ENCODE data around the gene DBF4B.
"Not testable (repeated sequence)": the region's sequence is repeated elsewhere in the genome, so short reads cannot be mapped to it uniquely, and the experiment has no call there.

DBF4B gene

DNA sequence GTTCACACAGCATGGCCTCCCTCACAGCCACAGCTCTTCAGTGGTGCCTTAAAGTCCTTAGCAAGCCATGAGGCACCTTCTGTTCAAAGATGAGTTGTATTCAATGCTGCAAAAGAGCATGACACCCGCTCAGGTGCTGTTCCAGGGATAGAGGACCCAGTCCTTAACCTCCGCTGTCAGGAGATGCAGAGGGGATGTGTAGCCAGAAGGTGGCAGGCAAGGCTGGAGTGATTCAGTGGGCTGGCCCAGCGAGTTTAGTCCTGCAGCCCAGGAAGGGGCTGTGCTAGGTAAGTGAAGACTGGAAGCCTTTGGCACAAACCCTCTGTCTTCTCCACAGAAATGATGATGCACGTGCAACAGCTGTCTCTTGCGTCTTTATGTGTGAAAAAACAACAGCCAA is 25.3 kb downstream of the DBF4B start:
- no peak for DNase-seq

DNA sequence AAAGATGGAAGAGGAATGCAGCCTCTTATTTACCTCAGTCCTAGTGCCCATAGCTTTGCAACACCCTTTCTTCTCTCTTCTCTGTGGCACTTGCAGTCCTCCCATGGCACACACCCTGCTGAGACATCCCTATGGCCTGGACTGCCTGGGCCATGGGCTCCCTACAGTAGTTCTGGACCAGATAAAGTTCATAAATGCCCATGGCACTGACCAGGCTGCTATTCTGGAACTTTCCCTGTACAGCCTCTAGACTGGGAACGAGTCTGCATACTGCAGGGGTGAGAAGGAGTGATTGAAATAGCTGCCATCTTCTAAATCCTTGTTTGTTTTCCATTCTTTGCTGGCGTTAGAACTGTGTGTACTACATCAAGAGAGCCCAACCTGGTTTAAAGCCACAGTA is 25.8 kb downstream of the DBF4B start:
- no peak for DNase-seq

DNA sequence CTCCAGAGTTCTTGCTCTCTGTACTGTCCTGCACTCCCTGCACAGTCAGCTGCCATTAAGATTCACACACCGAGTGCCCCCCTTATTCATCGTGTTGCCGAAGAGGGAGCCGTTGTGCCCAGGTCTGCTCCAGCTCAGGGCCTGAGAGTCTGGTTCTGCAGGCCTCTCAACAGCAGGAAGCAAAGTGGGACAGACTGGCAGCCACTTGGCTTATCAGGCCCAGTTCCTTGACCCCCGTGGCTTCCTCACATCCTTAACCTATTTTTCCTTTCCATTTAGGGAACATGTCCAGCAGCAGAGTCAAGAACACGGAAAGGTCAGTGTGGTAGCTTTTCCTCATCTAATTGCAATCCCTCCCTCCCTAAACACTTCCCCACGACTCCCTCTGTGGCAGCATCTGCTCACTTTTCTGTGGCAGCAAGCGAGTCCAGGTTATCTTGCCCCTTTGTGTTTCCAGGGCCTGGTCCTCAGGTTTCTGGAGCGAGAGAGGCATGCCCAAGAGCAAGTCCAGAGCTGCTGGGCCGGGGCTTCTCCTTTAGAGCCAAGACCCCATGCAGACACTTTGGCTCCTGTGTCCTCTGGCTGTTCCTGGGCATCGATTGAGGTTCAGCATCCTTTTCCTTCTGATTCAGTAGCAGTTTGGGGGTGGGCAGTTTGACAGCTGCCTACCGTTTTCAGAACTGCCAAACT is 28.2 kb downstream of the DBF4B start:
- DNase-seq: no peak

DNA sequence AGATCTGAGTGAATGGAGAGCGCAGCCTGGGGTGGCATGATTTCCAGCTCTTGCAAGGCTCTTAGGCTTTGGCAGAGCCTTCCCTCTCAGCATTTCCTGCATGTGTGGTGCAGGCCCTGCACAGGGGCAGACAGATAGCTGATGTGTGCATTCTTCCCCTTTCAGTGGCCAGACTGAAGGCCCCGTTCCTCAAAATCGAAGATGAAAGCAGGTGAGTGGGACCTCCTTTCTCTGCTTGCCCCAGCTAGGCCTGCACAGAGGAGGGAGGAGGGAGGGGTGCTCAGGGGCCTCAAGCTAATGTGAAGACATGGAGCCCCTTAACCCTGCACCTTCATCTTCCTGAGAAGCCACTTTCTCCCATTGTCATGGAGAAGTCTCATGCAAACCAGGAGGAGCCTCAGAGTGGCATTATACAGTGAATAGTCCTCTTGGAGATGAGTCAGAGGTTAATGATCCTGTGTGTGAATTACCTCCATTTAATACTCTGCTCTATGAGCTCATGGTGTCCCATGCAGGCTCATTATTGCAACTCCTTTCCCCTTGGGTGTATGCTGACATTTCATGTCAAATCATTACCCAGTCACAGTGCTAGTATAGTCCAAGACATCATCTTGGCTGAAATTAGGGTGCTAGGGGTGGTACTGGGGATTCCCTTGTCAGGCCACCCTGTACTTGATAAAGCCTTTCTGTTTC is 29.9 kb downstream of the DBF4B start:
- DNase-seq: no peak

DNA sequence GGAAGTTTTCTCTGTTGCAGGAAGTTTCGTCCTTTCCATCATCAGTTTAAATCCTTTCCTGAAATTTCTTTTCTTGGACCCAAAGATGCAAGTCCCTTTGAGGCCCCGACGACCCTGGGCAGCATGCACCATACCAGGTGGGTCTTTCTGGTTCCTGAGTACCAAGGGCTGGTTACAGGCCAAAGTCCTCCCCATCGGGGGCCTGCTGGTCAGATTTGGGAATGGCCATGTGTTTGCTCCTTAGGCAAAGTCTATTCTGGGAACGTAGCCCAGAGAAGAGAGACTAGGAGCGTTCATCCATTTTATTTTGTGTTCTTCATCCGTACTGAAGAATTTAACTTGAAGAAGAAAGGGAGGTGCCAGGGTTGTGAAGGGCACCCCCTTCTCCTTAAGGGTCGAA is 32.9 kb downstream of the DBF4B start:
- no peak for DNase-seq

DNA sequence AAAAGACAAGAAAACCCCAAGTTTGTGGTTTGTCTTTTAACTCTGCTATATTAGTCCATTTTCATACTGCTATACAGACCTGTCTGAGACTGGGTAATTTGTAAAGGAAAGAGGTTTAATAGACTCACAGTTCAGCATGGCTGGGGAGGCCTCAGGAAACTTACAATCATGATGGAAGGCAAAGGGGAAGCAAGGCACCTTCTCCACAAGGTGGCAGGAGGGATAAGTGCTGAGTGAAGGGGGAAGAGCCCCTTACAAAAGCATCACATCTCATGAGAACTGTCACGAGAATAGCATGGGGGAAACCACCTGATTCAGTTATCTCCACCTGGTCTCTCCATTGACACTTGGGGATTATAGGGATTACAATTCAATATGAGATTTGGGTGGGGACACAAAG is 36.8 kb downstream of the DBF4B start:
- no peak for DNase-seq

DNA sequence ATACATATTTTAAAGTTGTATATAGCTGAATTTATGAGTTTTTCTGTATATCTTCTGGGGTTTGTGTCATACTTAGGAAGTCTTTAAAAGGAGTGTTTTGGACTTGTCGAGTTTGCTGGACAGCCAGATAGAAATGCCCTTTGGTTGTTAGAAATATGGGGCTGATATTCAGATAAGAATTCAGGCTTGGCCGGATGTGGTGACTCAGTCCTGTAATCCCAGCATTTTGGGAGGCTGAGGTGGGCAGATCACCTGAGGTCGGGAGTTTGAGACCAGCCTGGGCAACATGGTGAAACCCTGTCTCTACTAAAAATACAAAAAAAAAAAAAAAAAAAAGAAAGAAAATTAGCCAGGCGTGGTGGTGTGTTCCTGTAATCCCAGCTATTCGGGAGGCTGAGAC is 37.3 kb downstream of the DBF4B start:
- not testable (repeated sequence) for DNase-seq

DNA sequence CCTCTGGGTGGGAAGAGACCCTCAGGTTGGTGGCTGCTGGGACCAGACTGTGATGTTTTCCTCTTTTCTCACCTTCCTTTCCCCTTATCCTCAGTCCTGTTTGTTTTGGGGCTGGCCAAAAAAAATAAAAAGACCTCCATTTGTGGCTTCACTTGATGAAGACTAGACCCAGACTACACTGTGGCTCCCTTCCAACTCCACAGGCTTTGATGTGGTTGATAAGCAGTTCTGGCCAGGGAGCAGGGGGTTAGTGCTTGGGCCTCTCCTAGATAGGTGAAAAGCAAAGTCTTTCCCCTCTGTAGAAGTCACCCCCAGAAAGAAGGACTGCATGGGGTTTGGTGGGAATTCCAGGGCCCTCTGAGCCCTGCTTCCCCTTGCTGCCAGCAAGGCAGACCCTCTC is 39.1 kb downstream of the DBF4B start:
- no peak for DNase-seq

DNA sequence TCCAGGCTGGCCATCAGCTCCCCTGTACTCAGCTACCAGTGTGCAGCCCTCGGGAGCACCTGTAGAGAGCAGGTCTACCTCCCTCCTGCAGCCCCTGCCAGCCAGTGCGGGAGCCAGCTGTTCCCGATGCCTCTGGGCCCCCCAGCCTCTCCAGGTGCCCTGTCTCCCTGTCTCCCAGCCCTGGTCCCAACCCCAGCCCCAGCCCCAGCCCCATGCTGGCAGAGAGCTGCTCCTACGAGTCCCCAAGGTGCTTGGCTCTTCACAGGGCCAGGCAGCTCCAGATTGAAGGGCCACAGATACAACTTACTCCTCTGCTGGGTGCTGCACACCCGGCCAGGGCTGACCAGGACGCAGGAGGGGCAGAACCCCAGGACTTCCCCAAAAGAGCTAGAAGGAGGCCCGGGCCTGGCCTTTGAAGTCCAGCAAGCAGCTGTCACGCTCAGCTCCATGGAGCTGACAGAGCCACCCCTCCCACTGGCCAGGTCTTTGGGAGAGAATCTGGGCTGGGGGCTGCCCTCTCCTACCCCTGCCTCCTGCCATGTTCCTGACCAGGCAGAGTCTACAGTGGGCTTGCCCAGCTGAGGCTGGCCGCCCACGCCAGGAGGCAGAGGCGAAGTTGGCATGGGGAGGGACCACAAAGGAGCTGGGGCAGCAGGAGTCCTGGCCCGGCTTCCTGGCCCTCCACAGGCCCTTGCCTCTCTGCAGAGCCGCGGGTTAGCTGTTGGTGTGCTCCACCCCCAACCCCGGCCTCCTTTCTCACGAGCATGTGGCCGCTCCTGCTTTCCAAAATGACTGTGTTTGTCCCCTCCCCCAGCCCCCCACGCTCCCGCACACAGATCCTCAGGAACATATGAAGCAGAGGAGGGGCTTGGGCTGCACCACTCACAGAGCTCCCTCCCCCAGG is 40.9 kb downstream of the DBF4B start:
- DNase-seq: no peak

DNA sequence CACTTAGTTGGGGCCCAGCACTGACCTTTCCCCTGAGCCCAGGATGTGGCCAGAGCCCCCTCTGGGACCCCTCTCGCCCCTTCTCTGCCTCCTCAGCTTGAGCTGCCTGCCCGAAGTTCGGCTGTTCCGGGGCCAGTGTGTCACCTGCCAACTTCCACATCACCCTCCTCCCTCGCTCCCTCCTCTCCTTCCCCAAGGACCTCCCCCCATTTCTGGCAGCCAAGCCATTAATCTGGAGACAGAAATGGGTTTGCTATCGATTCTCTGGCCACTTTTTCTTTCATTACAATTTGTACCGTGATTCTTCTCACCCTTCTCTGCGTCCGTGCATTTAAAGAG is 41.5 kb downstream of the DBF4B start:
- no peak for DNase-seq

DNA sequence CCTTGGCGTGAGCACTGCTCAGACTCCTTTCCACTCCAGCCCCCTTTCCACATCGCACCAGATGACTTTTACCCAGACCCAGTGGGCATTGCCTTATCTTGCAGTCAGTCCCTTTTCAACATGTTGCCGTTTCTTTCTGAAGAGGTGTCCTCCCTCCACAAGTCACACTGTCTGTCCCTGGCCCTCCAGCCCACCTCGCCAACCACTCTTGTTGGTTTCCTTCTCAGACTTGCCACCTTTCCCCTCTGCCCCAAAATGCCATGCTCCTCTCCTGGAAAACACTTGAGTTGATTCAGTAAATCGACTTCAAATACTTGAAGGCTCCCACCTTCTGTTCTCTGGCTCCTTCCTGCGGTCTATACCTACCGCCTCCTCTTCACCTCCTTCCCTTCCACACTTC is 42.9 kb downstream of the DBF4B start:
- DNase-seq: no peak

DNA sequence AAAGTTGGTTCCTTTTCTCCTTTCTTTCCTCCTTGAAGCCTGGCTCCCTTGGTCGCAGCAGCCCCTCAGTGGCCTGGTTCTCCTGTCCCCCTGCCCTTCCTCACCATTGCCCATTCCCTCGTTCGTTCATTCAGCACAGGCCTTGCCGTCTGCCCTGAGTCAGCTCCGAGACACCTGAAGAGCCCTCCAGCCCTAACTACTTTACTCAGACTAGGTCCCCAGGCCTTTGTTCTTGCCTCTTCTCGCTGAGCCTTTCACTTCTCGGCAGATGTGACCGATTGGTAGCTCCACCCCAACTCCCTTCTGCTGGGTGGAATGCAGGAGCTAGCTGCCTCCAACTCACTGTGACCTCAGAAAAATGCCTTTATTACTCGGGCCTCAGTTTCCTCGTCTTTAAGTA is 43.3 kb downstream of the DBF4B start:
- DNase-seq: no peak

DNA sequence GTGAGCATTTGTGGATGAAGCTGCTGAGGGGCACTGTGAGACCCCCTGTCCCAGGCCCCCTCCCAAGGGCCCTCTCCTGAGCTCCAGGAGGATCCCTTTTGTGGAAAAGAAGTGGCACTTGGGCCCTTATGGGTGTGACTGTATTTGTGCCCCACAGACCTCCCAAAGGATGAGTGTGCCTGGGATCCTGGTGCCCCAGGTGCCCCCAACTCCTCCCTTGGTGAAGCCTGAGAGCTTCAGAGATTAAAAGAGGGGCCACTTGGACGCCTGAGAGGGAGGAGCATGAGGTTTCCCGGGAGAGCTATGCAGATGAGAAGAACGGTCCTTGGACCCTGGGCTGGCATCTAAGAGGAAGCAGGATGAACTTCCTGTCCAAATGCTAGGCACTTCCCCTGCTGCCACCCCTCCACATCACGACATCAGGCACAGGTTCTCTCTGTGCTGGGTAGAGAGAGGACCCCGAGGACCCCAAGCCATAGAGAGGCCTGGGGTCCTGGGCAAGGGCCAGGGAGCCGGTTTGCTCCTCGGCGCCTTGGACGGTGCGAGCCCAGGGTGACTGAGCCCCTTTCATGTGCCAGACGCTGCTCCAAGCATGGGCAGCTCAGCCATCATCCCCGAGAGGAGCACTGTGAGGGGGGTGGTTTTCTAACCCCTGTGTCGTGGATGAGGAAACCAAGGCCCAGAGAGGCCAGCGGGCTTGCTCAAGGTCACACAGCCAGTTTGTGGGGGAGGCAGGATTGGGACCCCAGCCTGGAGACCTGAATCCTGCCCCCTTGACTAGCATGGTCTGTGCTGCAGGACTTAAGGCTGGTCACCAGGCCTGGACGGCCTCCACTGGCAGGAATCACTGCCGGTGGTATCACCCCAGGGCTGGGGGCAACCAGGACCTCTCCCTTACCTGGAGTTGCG is 44.7 kb downstream of the DBF4B start:
- no peak for DNase-seq

DNA sequence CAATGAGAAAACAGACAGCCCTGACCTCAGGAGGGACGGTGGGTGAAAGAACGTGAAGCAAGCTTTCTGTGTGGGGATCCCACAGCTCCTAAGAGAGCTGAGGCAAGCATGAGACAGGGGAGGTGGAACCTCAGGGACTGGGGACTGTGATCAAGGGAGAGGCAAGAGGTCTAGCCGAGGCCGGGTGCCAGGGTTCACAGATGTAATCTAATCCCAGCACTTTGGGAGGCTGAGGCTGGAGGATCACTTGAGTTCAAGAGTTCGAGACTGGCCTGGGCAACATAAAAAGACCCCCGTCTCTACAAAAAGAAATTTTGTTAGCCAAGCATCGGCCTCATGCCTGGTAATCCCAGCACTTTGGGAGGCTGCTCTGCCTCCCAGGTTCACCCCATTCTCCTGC is 45.8 kb downstream of the DBF4B start:
- DNase-seq: no peak

DNA sequence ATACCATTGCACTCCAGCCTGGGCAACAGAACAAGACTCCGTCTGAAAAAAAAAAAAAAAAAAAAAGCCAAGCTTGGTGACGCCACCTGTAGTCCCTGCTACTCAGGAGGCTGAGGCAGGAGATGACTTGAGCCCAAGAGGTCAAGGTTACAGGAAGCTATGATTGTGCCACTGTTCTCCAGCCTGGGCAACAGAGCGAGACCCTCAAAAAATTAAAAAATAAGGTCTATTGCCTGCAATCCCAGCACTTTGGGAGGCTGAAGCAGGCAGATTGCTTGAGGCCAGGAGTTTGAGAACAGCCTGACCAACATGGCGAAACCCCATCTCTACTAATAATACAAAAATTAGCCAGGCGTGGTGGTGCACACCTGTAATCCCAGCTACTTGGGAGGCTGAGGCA is 46.7 kb downstream of the DBF4B start:
- not testable (repeated sequence) for DNase-seq

DNA sequence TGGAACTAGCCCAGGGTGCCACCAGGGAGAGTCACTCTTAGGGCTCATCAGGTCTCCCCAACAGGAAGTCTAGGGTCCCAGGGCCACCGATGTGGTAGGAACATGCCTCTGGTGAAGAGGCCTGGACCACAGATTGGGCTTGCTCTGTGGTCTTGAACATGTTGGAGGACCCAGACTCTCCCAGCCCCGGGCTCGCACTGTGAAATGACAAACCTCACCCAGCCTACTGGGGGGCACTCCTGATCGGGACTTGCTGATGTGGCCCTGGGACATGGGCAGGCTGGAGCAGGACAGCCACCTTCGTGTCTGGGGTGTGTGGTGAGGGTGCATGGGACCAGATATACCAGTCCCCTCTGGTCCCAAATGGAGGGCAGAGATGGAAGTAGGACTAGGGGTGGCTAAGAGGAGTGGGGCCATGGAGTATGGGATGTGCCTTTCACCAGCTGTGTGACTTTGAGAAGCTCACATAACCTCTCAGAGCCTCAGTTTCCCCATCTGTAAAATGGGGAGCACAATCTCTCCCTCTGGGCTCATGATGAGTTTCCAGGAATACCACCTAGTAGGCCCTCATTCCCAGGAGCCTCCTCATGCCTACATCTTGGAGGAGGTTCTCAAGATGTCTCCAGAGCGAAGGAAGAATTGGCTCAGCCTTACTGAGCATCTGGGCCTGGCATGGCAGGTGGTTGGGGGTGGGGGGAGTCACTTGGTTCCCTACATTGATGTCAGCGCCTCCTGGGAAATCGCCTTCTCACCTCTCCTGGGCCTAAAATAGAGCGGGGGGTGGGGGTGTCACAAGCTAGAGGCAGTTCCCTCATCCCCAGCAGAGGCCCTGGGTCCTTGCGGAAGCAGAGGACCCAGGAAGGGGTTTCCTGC is 48.8 kb downstream of the DBF4B start:
- no peak for DNase-seq

DNA sequence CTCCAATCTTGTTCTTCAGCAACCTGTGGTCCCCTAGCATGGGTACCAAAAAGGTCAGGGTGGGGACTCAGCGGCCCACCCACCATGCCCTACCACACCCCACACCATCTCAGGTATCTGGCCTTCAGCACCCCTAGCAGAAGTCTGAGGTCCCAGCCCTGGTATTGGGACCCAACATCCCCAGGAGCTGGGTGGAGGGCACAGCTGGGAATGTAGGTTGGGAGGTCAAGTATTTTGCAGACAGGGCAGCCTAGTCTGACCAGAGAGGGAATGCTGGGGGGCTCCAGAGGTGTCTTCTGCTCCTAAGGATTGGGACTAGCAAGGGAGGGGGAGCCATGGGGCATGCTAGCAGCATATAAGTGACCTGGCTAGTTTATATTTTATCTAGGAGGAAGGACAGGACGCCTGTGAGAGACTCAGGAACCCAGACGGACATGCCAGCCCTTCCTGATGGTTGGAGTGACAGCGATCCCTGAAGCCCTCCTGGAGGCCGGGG is 49.5 kb downstream of the DBF4B start:
- DNase-seq: no peak

DNA sequence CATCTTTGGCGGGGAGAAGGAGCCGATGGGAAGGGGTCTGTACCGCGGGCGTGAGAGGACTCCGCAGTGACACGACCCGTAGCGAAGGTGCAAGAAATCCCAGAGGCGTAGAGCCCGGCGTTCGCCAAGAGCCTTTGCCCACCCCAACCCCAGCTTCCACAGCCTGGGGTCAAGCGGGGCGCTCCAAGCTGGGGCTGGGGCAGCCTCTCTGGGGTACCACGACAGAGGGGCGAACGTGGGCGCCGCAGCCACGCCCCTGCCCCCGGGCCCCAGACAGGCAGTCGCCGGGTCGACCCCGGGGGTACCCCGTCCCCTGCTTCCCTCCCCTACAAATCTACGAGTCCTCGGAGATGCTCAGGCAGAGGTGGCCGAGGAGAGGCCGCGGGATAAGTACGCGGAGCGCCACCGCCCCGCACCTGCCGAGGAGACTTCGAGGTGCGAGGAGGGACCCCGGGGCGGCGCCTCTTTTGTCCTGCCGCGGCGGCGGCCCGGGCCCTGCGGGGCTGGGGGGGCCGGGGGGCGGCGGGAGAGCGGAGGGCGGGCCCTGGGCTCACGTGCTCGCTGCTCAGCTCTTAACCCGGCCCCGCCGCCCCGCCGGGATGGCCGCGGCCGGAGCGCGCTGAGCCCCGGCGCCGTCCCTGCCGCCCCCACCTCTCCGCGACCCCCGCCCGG is 50.1 kb downstream of the DBF4B start, which contains the start of gene ADAM11:
ADAM11 (plus strand) TSS at position 575 of the 672 bp plus-strand sequence. CDS start 212 bp downstream, outside the sequence.
- no peak for DNase-seq

DNA sequence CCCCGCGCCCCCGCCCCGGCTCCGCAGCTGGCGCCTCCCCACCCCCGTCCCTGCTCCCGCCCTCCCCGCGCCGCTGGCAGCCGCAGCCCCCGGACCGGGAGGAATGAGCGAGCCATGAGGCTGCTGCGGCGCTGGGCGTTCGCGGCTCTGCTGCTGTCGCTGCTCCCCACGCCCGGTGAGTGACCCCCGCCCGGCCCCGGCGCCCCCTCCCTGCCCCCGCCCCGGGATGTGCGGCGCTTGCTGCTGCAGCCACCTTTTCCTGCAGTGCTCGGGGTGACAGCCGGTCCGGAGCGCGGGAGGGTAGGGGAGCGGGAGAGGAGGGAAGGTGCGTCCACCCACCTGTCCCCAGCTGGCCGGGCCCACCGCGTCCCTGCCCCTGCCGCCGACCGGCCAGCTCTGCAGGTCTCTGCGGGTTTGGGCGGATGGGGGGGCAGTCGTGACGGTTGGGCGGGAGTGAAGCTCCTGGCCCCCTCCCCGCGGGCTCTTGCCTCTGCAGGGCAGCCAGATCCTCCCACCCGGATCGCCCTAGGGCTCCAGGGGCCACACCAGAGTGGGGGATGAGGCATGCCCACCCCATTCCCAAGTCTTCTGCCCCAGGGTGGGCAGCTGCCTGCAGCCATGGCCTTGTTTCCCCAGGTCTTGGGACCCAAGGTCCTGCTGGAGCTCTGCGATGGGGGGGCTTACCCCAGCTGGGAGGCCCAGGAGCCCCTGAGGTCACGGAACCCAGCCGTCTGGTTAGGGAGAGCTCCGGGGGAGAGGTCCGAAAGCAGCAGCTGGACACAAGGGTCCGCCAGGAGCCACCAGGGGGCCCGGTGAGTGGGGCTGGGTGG is 50.8 kb downstream of the DBF4B start:
- DNase-seq: no peak

DNA sequence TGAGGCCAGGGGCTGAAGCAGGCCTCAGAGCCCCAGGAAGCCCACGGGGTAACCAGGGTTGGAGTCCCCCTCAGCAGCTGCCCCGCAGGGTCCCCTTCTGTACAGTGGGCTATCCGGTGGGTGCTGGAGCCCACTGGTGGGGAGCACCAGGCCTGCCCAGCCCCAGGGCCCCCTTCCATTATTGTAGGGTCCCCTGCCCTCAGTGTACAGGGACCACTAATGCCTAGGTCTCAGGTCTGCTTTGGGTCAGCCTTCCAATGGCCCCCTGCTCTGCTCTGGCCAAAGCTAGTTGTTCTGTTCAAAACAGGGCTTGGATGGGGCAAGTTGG is 51.4 kb downstream of the DBF4B start:
- DNase-seq: no peak
